GM19193 (cell line): Measurements from ENCODE around the gene SNX9.

ENCODE experiments used
- POLR2A ChIP-seq: IDR thresholded peaks from 4 replicates; pipeline ENCODE4 v1.6.1; 2011; ENCODE audit not compliant: insufficient read depth, insufficient read length; ENCODE audit errors: extremely low read depth

SNX9 gene

GRCh38 chr6:157943249-157943963 lies 120.4 kb downstream of the SNX9 start:
- TF ChIP-seq POLR2A: no peak

DNA sequence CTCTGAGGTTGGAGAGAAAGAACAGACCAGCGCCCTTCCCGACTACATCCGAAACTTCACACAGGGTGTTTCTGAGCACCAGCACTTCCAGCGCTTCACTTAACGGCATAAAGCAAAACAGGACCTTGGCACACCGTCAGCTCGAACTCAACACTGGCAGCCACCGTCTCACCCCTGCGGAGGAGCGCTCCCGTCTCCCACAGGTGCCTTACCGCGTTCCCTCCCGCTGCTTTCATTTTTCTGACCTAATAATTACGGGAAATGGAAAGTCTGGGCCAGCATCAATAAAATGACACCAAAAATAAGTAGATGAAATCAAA lies 120.9 kb downstream of the SNX9 start:
- TF ChIP-seq POLR2A: no peak

GRCh38 chr6:157944983-157945931 lies 122.2 kb downstream of the SNX9 start:
- TF ChIP-seq POLR2A: no peak

DNA sequence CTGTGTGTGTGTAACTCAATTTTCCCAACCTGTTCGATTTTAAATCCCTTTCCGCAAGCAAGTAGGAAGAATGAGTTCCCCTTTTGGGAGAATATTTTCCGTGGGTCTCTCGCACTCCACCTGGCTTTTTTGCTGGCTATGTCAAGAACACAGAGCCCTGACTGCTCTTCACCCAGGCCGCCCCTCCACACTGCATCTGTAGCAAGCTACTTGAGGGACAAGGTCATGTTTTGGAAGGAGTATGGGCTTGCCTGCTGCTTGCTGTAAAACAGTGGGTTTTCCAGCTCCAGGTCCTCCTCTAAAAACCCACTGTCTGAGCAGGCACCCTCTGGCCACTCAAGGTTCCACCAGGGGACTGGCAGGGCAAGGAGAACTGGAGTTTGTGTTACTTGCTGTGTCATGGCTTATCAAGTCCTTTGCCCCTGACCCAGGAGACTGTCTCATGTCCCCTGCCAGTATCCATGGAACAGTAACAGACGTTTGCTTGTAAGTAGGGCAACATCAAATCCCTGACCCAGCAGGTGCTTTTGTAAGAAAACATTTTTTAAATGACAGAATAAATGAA lies 123.1 kb downstream of the SNX9 start:
- TF ChIP-seq POLR2A: no peak

- no peak for TF ChIP-seq POLR2A
Measured at GRCh38 chr6:157946865-157947532, 124.0 kb downstream of the SNX9 start.

DNA sequence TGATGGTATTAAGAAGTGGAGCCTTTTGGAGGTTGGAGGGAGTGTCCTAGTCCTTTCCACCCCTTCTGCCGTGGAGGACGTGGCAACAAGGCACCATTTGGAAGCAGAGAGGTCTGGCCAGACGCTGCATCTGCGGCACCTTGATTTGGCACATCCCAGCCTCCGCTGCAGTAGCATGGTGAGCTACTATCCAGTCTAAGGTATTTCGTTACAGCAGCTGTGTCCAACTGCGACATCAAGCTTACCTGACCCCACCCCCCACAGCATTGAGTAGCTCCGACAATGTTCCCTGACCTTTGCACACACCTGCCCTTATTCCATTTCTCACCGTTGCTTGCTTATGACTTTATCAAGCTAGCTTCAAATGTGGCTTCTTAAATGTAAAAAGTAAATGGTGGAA lies 128.8 kb downstream of the SNX9 start:
- no peak for TF ChIP-seq POLR2A

GRCh38 chr6:157952861-157953351 lies 129.9 kb downstream of the SNX9 start:
- no peak for TF ChIP-seq POLR2A

DNA sequence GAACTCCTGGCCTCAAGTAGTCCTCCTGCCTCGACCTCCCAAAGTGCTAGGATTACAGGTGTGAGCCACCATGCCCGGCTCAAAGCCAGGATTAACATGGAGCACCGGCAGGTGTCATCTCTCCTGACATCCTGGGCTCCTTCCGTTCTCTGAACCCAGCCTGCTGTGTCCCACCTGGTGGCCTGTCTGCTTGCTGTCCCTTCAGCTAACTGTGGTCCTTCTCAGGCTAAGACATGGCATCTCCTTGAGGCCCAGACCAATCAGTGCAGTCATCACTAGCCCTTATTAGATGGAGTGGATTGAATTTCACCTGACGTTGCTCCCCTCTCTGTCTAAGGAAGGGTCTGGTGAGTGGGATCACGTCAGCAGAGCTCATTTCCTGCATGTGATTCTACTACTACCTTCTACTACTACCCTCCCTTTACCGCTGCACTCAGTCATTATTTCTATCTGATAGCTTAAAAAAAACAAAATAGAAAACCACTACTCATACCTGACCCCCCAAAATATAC lies 130.6 kb downstream of the SNX9 start:
- no peak for TF ChIP-seq POLR2A

- no peak for TF ChIP-seq POLR2A
Measured at GRCh38 chr6:157954150-157955117, 131.4 kb downstream of the SNX9 start.

DNA sequence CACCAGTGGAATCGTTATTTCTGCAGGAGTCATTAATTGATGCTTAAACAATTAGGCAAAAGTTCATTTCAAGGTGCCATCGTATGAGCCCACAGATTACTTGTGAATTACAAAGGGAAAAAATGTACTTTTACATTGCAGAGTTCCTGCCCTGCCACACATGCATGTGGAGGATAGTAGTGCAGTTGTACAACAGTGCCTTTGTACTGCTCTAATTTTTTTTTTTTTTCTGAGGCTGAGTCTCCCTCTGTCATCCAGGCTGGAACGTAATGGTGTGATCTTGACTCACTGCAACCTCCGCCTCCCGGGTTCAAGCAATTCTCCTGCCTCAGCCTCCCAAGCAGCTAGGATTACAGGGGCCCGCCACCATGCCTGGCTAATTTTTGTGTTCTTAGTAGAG lies 132.6 kb downstream of the SNX9 start:
- no peak for TF ChIP-seq POLR2A

DNA sequence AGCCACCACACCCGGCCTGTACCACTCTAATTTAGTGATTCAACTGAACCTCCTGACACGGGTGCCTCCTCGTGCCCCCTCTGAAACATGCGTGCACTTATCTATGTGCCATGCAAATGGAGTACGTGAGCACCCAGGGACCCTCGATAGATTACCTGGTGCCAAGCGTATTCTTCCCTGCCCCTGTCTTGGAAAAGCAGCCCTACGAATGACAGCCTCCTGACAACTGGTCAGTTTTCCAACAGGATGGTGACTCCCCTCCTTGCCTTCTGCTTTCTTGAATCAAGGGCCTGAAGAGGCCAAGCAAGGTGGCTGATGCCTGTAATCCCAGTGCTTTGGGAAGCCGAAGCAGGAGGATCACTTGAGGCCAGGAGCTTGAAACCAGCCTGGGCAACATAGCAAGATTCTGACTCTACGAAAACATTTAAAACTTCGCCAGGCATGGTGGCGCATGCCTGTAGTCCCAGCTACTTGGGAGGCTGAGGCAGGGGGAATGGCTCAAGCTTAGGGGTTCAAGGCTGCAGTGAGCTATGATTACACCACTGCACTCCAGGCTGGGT lies 133.2 kb downstream of the SNX9 start:
- no peak for TF ChIP-seq POLR2A

DNA sequence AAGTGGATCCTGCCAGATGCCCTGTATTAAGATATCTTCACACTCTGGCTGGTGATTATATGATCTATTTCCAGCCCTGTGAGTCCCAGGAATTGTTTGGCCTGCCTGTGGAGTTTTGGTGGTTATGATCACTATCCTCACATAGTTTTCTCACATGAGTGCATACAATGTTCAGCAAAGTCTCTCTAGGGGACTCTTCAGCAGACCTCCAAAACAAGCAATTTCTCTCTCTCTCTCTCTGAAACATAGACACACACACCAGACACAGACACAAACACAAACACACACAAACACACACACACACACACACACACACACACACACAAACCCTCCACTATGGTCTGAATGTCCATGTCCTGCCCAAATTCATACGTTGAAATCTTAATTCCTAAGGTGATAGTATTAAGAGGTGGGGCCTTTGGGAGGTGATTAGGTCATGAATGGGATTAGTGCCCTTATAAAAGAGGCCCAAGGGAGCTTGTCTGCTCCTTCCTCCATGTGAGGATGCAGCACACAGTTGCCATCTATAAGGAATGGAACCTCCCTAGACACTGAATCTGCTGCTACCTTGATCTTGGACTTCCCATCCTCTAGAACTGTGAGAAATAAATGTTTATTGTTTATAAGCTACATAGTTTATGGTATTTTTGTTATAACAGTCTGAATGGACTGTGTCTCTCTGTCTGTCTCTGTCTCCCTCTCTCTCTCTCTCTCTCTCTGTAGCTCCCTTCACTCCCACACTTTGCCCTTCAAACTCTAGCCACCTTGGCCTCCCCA lies 136.6 kb downstream of the SNX9 start:
- no peak for TF ChIP-seq POLR2A
